Measurements from ENCODE around the gene TMEM106A. TPM values are rescaled to one million over a fixed set of nuclear protein-coding genes. Genes with fewer than 3 reads are reported as not detected.
"Not testable (repeated sequence)": the region's sequence is repeated elsewhere in the genome, so short reads cannot be mapped to it uniquely, and the experiment has no call there.

TMEM106A gene
- total RNA-seq, 6 experiments from 2014 or later: 3.1 to 8.4 (median 4.5) TPM

GRCh38 chr17:43240596-43241352 lies 29.1 kb downstream of the TMEM106A start:
- DNase-seq; H3K36me3 ChIP-seq; ATAC-seq; H3K4me3 ChIP-seq; H3K4me1 ChIP-seq; H3K9me3 ChIP-seq; H3K27me3 ChIP-seq; H3K27ac ChIP-seq; intact Hi-C loops (cut with DNase I): not testable (repeated sequence)
- no CpG with 5 or more reads among the region's 34 CpGs for WGBS (ENCODE audit: insufficient coverage, low coverage, low lambda C conversion rate, missing lambda C conversion rate)

DNA sequence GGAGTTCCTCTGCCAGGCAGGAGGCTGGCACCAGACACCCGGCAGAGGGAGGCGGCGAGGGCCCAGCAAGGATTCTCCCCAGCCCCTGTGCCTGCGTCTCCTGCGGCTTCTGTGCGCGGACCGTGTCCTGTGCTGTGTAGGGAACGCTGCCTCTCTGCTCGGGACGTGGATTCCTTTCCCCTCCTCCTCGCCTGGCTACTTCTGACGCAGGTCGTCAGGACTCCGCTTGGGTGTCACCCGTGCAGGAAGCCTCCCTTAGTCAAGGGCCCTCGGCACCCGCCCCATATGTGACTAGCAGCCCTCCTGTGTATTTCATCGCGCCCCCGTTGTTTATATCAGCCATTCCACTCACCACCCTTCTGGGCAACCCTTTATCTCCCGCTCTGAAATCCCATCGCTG lies 34.8 kb downstream of the TMEM106A start:
- H3K4me1 ChIP-seq; H3K27ac ChIP-seq; H3K9me3 ChIP-seq; ATAC-seq; DNase-seq; H3K36me3 ChIP-seq; H3K4me3 ChIP-seq; H3K27me3 ChIP-seq; intact Hi-C loops (cut with DNase I): not testable (repeated sequence)
- 12% methylated on average over 16 of the region's 23 CpGs for WGBS (ENCODE audit: insufficient coverage, low coverage, low lambda C conversion rate, missing lambda C conversion rate)

Small RNAs within 50 kb of the gene (small RNA-seq; reads per million reads assigned to genes)
- gene AC060780.2 (0 reads per million in 2 experiments), gene AC060780.3 (0 reads per million in 2 experiments), gene RF00004 (0 reads per million in 2 experiments), gene RNU2-1 (0 reads per million in 2 experiments)

Other genes starting within 250 kb of the TMEM106A start
- 10 to 100 TPM; 12.3 to 22.1 (median 17.9) TPM for gene AARSD1, start 247.4 kb upstream of the TMEM106A start, total RNA-seq
- not detected for gene PTGES3L, start 231.8 kb upstream of the TMEM106A start, total RNA-seq
- 1 to 10 TPM; 3.6 to 5.1 (median 4.6) TPM for gene RUNDC1, start 231.3 kb upstream of the TMEM106A start, total RNA-seq
- gene RPL27, start 213.5 kb upstream of the TMEM106A start, total RNA-seq: 100 to 1,000 TPM; 229 to 528 (median 316) TPM
- 10 to 100 TPM; 14.1 to 23.3 (median 18.1) TPM for gene IFI35, start 205.1 kb upstream of the TMEM106A start, total RNA-seq
- 10 to 100 TPM; 38.2 to 51.6 (median 43.3) TPM for gene VAT1, start 189.5 kb upstream of the TMEM106A start, total RNA-seq
- 1 to 10 TPM in 2 of 6 experiments, under 1 TPM in 4; 0.09 to 3.3 (median 0.64) TPM for gene RND2, start 186.6 kb upstream of the TMEM106A start, total RNA-seq
- 1 to 10 TPM; 3.1 to 6.7 (median 3.9) TPM for gene BRCA1, start 86.5 kb upstream of the TMEM106A start, total RNA-seq
- gene NBR1, start 40.7 kb upstream of the TMEM106A start, total RNA-seq: 10 to 100 TPM; 34.7 to 71.0 (median 49.2) TPM
- gene CCDC200, start 16.7 kb downstream of the TMEM106A start, total RNA-seq: not detected
- 1,000 to 10,000 TPM in 3 of 6 experiments, 100 to 1,000 TPM in 1, not detected in 2; 626 to 4,576 (median 3,287) TPM for gene RNU2-1, start 22.1 kb downstream of the TMEM106A start, total RNA-seq
- gene ARL4D, start 187.1 kb downstream of the TMEM106A start, total RNA-seq: 10 to 100 TPM; 10.9 to 31.8 (median 13.2) TPM